ENCODE data around the gene RRAS.

GRCh38 chr19:49676136-49676783, 36.3 kb upstream of the RRAS start:
- TF ChIP-seq CTCF (IDR thresholded peaks at IDR 0.05) (peak in 2 of 5 experiments; percentile 8 to 28), POLR2A (IDR thresholded peaks at IDR 0.05) (no peak)
